GM23248 (cell line): ENCODE results near the gene HOXA13. TPM values are rescaled to one million over a fixed set of nuclear protein-coding genes. Genes with fewer than 3 reads are reported as not detected.
A peak's percentile ranks its signal among the peaks of the same experiment; 100 is the strongest.

Experiments
- DNase-seq: peaks from one replicate; pipeline ENCODE4 v3.0.0-alpha.2; 2015
- H2AFZ ChIP-seq: fragments of 200-600 bp; sonication (generic); 2 replicates; pipeline ENCODE4 v1.6.1; 2016; ENCODE audit warnings: antibody characterized with exemption
- H3F3A ChIP-seq: fragments of 200-600 bp; sonication (generic); 2 replicates; pipeline ENCODE4 v1.6.1; 2016; ENCODE audit warnings: mild to moderate bottlenecking, antibody characterized with exemption, mixed run types; ENCODE audit not compliant: insufficient read depth
- H3K27ac ChIP-seq: fragments of 200-600 bp; sonication (generic); 2 replicates; pipeline ENCODE4 v1.5.1; 2016; ENCODE audit warnings: mild to moderate bottlenecking
- H3K27me3 ChIP-seq: fragments of 200-600 bp; sonication (generic); replicated peaks from 2 replicates; pipeline ENCODE4 v1.6.1; 2016; ENCODE audit warnings: mild to moderate bottlenecking; ENCODE audit not compliant: insufficient read depth
- H3K36me3 ChIP-seq: fragments of 200-600 bp; sonication (generic); 2 replicates; pipeline ENCODE4 v1.6.1; 2016; ENCODE audit warnings: low read depth, mild to moderate bottlenecking
- H3K4me1 ChIP-seq: fragments of 200-600 bp; sonication (generic); 2 replicates; pipeline ENCODE4 v1.6.1; 2016; ENCODE audit warnings: mild to moderate bottlenecking; ENCODE audit not compliant: insufficient read depth
- H3K4me2 ChIP-seq: fragments of 200-600 bp; sonication (generic); one replicate; pipeline ENCODE4 v1.6.1; 2016; ENCODE audit warnings: mild to moderate bottlenecking; ENCODE audit not compliant: unreplicated experiment
- H3K4me3 ChIP-seq: fragments of 200-600 bp; sonication (generic); 2 replicates; pipeline ENCODE4 v1.5.1; 2016; ENCODE audit warnings: mild to moderate bottlenecking
- H3K79me2 ChIP-seq: fragments of 200-600 bp; sonication (generic); 2 replicates; pipeline ENCODE4 v1.6.1; 2016; ENCODE audit warnings: mild to moderate bottlenecking; ENCODE audit not compliant: insufficient read depth
- H3K9ac ChIP-seq: fragments of 200-600 bp; sonication (generic); 2 replicates; pipeline ENCODE4 v1.6.1; 2016; ENCODE audit warnings: mild to moderate bottlenecking
- H3K9me2 ChIP-seq: fragments of 200-600 bp; sonication (generic); 2 replicates; pipeline ENCODE4 v1.6.1; 2016; ENCODE audit warnings: mixed run types, mild to moderate bottlenecking, moderate library complexity; ENCODE audit not compliant: insufficient read depth
- H3K9me3 ChIP-seq: fragments of 200-600 bp; sonication (generic); one replicate; pipeline ENCODE4 v1.6.1; 2017; ENCODE audit warnings: low read depth
- H4K20me1 ChIP-seq: fragments of 200-600 bp; sonication (generic); 2 replicates; pipeline ENCODE4 v1.6.0; 2016; ENCODE audit not compliant: insufficient read depth
- EZH2 ChIP-seq: fragments of 200-600 bp; sonication (generic); IDR thresholded peaks from 2 replicates; pipeline ENCODE4 v1.6.1; 2018; ENCODE audit warnings: antibody characterized with exemption, mild to moderate bottlenecking; ENCODE audit not compliant: insufficient read depth, poor library complexity, severe bottlenecking
- EZH2phosphoT487 ChIP-seq: fragments of 200-600 bp; sonication (generic); IDR thresholded peaks from 2 replicates; pipeline ENCODE4 v1.6.1; 2018; ENCODE audit warnings: antibody characterized with exemption, moderate library complexity, mild to moderate bottlenecking, low read depth; ENCODE audit not compliant: insufficient read depth
- WGBS, 2 experiments: methylation state at CpG; one replicate each; pipeline ENCODE4 v1.1.6; 2015 to 2017; ENCODE audit warnings: low lambda C conversion rate in 2 of 2, low coverage in 1 of 2; ENCODE audit errors: missing lambda C conversion rate in 2 of 2; 5-methylcytosine and 5-hydroxymethylcytosine counted together
- in situ Hi-C: fragments of 300-500 bp; cut with MboI; formaldehyde crosslinking; loops from 2 replicates; pipeline ENCODE4 v1.15.0; 2020
- polyA plus RNA-seq: library from polyadenylated mRNA; unstranded; fragments of >200 nt; fragmentation: Nextera tagmentation; extraction: Ambion mirVana; gene quantifications from 2 replicates; pipeline ENCODE4 v1.2.1, GENCODE V29; 2016
- total RNA-seq: library from RNA; depleted of rRNA; stranded (reverse); fragments of >200 nt; shearing (Covaris generic); gene quantifications from 2 replicates; pipeline ENCODE4 v1.2.3, GENCODE V29; 2014

The HOXA13 gene
- total and polyA plus RNA-seq, 2 experiments from 2014 or later, result 0.15 to 0.43 TPM

DNA sequence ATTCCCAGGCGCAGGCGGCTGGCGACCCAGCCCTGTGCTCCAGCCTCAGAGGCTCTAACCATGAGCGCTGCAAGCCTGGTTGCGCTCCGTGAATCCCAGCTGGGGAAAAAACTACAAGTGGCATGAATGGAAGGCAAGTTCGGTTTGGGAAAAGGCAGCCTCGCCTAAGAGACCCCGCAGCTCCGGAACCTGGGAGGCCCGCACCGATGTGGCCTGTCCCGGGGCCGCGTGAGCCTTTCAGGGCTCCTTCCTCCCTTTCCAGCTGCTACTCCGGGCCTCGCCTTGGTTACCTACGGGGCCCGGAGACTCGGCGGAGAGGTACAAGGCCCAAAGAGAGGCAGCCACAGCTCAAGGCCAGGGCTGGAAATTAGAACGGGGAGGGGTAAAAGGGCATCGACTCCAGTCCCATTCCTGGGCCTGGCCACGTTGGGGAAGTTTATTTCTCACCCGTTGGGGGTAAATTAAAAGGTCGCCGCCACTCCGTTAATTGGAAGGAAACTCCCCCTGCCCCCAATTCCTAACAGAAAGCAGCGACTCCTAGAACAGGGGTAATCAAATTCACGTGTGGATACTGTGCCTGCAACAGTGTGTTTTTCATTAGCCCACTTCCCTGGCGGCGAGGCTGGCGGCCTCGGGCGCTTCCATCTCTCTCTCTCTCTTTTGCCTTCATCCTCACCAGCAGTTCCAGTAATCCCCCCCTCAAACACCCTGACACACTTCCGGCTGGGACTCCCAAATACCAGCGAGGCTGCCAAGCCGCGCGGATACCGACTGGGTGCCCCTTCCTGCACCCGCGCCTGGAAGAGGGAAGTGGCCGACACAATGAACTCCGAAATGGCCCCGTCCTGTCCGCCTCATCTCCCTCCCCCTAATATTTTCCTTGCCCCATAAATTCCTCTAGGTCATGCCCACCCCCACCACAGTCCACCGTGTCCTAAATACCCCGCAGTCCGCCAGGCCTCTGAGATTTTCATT, 33.1 kb downstream of the HOXA13 start:
- no peaks in the 10 kb centered on the region for H3K9me2 ChIP-seq
- peaks cover 7% of the 10 kb centered on the region for H3K4me1 ChIP-seq
- no peaks in the 10 kb centered on the region for H4K20me1 ChIP-seq
- H3K4me2 ChIP-seq, result peak overlapping the region; percentile 100
- peak overlapping the region; percentile 98 for H3K9ac ChIP-seq
- H3K27me3 ChIP-seq, result no peaks in the 10 kb centered on the region
- H3K4me3 ChIP-seq, result peak overlapping the region; percentile 83
- peak overlapping the region; percentile 44 for H2AFZ ChIP-seq
- H3K27ac ChIP-seq, result peak overlapping the region; percentile 99
- H3K9me3 ChIP-seq, result no peaks in the 10 kb centered on the region
- peak; percentile 73 for DNase-seq
- H3F3A ChIP-seq, result peaks cover 19% of the 10 kb centered on the region
- peaks cover 100% of the 10 kb centered on the region for H3K79me2 ChIP-seq
- peaks cover 14% of the 10 kb centered on the region; the same call in 1 of the 2 replicates for H3K36me3 ChIP-seq
- in situ Hi-C loops, result loop anchor here (10.0 kb wide), 1 partner anchor 972 kb away; no protein-coding TSS in a partner anchor
- WGBS, 2 experiments, result 1% methylated on average over 49 to 50 of the region's 50 CpGs
- TF ChIP-seq EZH2phosphoT487 (no peak), EZH2 (no peak)

DNA sequence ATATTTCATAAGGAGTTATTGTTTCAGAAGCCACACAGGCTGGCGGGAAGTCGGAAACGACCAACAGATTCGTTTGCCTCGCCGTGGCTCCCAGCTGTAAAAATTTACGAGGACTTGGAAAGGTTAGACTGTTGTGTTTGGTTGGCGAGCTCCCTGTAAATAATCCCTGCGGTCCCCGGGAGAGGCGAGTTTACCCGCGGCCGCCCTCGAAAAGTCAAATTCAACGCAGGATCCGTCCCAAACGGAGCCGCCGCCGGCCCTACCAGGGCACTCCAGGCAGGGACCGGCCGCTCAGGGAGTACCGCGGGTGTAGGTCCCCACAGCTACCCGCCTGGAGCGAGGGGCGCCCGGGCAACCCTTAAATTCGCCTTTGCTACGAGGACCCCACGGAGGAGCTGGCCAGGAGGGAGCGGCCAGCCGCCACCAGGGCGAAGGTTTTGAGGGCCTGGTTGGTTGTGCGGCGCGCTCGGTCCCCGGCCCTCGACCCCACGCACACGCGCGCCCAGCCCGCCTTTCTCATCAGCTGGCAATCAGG, 33.8 kb downstream of the HOXA13 start:
- Histone ChIP-seq H3K27ac (peak overlapping the region; percentile 99), H3K79me2 (peaks cover 99% of the 10 kb centered on the region), H4K20me1 (no peaks in the 10 kb centered on the region), H3K9me2 (no peaks in the 10 kb centered on the region), H3K4me2 (peak overlapping the region; percentile 100), H2AFZ (peak overlapping the region; percentile 75), H3F3A (peaks cover 19% of the 10 kb centered on the region), H3K36me3 (peaks cover 14% of the 10 kb centered on the region; the same call in 1 of the 2 replicates), H3K27me3 (no peaks in the 10 kb centered on the region), H3K4me1 (peaks cover 7% of the 10 kb centered on the region), H3K9ac (peak overlapping the region; percentile 98), H3K4me3 (peak overlapping the region; percentile 83), H3K9me3 (no peaks in the 10 kb centered on the region)
- WGBS, 2 experiments, result 0 to 1% methylated on average over 30 to 45 of the region's 46 CpGs
- TF ChIP-seq EZH2phosphoT487, result no peak
- no peak for TF ChIP-seq EZH2
- DNase-seq, result peak; percentile 65
- in situ Hi-C loops, result loop anchor here (10.0 kb wide), 1 partner anchor 971 kb away; no protein-coding TSS in a partner anchor

DNA sequence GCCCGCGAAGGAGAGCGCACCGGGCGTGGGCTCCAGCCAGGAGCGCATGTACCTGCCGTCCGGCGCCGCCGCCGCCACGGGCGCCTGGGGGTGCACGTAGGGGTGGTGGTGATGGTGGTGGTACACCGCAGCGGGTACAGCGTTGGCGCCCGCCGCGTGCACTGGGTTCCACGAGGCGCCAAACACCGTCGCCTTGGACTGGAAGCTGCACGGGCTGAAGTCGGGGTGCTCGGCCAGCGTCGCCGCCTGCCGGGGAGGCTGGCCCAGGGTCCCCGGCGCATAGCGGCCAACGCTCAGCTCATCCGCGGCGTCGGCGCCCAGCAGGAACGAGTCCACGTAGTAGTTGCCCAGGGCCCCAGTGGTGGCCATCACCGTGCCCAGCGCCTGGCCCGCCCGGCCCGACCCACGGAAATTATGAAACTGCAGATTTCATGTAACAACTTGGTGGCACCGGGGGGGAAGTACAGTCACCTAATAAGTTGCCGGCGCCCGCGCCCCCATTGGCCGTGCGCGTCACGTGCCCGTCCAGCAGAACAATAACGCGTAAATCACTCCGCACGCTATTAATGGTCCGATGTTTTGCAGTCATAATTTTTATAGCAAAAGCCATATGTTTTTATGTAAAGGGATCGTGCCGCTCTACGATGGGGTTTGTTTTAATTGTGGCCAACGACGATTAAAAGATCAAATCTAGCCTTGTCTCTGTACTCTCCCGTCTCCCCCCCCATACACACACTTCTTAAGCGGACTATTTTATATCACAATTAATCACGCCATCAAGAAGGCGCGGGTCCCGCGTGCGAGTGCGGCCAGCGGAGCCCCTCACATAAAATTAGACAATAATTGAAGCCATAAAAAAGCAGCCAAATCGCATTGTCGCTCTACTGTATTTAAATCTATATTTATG, 34.5 kb downstream of the HOXA13 start, which contains the start of gene HOXA9:
TSS of gene HOXA9 (minus strand) at position 449 of the 907 bp plus-strand sequence. CDS start at position 369, 80 bp downstream.
- H3K4me1 ChIP-seq, result peaks cover 7% of the 10 kb centered on the region
- H3K27ac ChIP-seq, result peak within 1 kb of the TSS; percentile 99
- peak within 1 kb of the TSS; percentile 100 for H3K4me2 ChIP-seq
- no peaks in the 10 kb centered on the region for H3K27me3 ChIP-seq
- H4K20me1 ChIP-seq, result no peaks in the 10 kb centered on the region
- H3F3A ChIP-seq, result peaks cover 19% of the 10 kb centered on the region
- peaks cover 92% of the 10 kb centered on the region for H3K79me2 ChIP-seq
- H2AFZ ChIP-seq, result peak within 1 kb of the TSS; percentile 75
- 0 to 1% methylated on average over 76 to 82 of the region's 82 CpGs for WGBS, 2 experiments
- no peaks in the 10 kb centered on the region for H3K9me2 ChIP-seq
- H3K36me3 ChIP-seq, result peaks cover 11% of the 10 kb centered on the region; the same call in 1 of the 2 replicates
- peak within 1 kb of the TSS; percentile 83 for H3K4me3 ChIP-seq
- no peaks in the 10 kb centered on the region for H3K9me3 ChIP-seq
- H3K9ac ChIP-seq, result peak within 1 kb of the TSS; percentile 98
- TF ChIP-seq EZH2, result no peak
- TF ChIP-seq EZH2phosphoT487, result no peak
- DNase-seq, result peak; percentile 99
- in situ Hi-C loops, result loop anchor here (10.0 kb wide), 1 partner anchor 971 kb away; no protein-coding TSS in a partner anchor
